ENCODE results near the gene TMEM9.

The TMEM9 gene

DNA sequence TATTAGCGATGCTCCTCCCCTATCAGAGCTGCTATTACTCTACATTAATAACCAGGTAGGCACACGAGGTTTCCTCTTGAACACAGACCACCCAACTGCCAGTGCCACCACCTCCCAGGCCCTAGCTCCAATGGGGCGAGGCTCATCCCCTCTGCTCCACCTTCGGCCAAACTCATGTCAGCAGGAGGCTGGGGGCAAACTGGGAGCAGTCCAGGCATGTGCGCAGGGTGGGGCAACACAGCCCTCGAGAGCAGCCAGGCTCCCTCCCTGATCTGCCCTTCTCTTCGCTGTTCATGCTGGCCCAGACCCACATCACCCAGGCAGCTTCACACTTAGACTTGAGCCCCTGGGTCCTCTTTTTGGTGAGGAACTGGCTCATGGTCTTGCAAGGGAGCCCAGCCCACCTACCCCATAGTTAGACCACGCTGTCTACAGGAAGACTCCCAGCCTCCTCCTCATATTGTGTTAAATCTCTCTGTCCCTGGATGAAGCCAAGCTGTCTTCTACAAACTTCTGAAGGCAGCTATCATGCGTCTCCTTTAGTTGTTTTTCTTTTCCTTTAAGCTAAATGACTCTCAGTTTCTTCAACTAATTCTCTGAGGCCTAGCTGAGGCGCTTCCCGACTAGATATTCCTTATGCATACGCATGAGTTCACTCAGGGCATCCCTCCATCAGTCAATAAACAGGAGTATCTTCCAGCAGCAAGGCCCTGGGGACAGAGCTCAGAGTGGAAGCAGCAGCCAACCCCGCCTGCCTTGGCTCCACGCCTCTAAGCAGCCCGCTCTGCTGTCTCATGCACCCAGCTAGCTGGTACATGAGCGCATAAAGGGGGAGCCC, 12.0 kb downstream of the TMEM9 start:
- no peak for TF ChIP-seq TEAD4 (IDR thresholded peaks at IDR 0.05)
- no peak for TF ChIP-seq TAF1 (IDR thresholded peaks at IDR 0.05; ENCODE audit: low read depth)
- TF ChIP-seq RAD21 (IDR thresholded peaks at IDR 0.05; ENCODE audit: low read depth), result no peak
- no peak for TF ChIP-seq TCF12 (IDR thresholded peaks at IDR 0.05; ENCODE audit: low read depth)
- TF ChIP-seq NFIC (IDR thresholded peaks at IDR 0.05), result no peak
- no peak for TF ChIP-seq EP300 (IDR thresholded peaks at IDR 0.05; ENCODE audit: borderline replicate concordance)
- no peak for TF ChIP-seq EGR1 (IDR thresholded peaks at IDR 0.05)
- TF ChIP-seq, protein P1, sequence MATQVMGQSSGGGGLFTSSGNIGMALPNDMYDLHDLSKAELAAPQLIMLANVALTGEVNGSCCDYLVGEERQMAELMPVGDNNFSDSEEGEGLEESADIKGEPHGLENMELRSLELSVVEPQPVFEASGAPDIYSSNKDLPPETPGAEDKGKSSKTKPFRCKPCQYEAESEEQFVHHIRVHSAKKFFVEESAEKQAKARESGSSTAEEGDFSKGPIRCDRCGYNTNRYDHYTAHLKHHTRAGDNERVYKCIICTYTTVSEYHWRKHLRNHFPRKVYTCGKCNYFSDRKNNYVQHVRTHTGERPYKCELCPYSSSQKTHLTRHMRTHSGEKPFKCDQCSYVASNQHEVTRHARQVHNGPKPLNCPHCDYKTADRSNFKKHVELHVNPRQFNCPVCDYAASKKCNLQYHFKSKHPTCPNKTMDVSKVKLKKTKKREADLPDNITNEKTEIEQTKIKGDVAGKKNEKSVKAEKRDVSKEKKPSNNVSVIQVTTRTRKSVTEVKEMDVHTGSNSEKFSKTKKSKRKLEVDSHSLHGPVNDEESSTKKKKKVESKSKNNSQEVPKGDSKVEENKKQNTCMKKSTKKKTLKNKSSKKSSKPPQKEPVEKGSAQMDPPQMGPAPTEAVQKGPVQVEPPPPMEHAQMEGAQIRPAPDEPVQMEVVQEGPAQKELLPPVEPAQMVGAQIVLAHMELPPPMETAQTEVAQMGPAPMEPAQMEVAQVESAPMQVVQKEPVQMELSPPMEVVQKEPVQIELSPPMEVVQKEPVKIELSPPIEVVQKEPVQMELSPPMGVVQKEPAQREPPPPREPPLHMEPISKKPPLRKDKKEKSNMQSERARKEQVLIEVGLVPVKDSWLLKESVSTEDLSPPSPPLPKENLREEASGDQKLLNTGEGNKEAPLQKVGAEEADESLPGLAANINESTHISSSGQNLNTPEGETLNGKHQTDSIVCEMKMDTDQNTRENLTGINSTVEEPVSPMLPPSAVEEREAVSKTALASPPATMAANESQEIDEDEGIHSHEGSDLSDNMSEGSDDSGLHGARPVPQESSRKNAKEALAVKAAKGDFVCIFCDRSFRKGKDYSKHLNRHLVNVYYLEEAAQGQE (IDR thresholded peaks at IDR 0.05; ENCODE audit: low read depth), result no peak
- TF ChIP-seq ZBTB7A (IDR thresholded peaks at IDR 0.05; ENCODE audit: low read depth), result no peak
- TF ChIP-seq CEBPB (IDR thresholded peaks at IDR 0.05), result no peak
- TF ChIP-seq, protein P2, sequence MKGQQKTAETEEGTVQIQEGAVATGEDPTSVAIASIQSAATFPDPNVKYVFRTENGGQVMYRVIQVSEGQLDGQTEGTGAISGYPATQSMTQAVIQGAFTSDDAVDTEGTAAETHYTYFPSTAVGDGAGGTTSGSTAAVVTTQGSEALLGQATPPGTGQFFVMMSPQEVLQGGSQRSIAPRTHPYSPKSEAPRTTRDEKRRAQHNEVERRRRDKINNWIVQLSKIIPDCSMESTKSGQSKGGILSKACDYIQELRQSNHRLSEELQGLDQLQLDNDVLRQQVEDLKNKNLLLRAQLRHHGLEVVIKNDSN (IDR thresholded peaks at IDR 0.05), result no peak
- no peak for TF ChIP-seq FOXM1 (IDR thresholded peaks at IDR 0.05; ENCODE audit: borderline replicate concordance, low read depth)
- TF ChIP-seq, protein P3, sequence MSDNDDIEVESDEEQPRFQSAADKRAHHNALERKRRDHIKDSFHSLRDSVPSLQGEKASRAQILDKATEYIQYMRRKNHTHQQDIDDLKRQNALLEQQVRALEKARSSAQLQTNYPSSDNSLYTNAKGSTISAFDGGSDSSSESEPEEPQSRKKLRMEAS (IDR thresholded peaks at IDR 0.05), result no peak
- no peak for TF ChIP-seq YY1 (IDR thresholded peaks at IDR 0.05; ENCODE audit: low read depth)
- TF ChIP-seq CREB1 (IDR thresholded peaks at IDR 0.05; ENCODE audit: low read depth), result no peak

DNA sequence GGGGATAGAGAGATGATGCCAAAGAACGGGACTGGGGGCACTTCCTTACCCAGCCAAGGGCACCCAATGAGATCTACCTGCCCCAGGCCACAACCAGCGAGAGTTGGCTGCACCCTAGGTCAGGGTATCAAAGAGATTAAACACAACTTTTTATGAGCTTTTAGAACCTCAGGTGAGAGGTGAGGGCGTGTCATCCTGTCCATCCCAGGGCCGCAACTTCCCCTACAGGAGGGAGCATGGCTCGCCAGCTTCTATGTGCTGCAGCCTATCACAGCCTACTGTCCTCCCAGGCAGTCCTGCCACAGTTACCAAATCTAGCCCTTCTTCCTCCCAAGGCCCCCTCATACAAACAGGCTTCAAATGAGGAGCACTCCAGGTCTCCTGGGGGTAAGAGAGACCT, 12.9 kb downstream of the TMEM9 start:
- TF ChIP-seq TAF1 (IDR thresholded peaks at IDR 0.05; ENCODE audit: low read depth), result no peak

DNA sequence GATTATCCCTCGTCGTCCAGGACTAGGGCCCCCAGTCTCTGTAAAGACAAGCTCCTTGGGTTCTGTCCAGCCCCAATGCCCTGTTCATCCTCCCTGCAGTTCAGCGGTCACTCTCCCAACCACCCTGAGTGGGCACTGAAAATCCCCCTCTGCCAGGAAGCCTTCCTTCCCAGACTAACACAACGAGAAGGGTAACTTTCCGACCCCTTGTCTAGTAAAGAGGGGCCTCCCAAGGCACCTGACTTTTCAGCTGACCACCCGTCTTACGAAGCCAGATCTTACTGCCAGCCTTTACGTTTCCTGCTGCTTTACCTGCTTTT, 13.4 kb downstream of the TMEM9 start:
- TF ChIP-seq CEBPB (IDR thresholded peaks at IDR 0.05), result no peak
- TF ChIP-seq, protein P1 (IDR thresholded peaks at IDR 0.05; ENCODE audit: low read depth), result no peak
- no peak for TF ChIP-seq EP300 (IDR thresholded peaks at IDR 0.05; ENCODE audit: borderline replicate concordance)
- TF ChIP-seq, protein P2 (IDR thresholded peaks at IDR 0.05), result no peak
- TF ChIP-seq NFIC (IDR thresholded peaks at IDR 0.05), result no peak
- TF ChIP-seq YY1 (IDR thresholded peaks at IDR 0.05; ENCODE audit: low read depth), result no peak

DNA sequence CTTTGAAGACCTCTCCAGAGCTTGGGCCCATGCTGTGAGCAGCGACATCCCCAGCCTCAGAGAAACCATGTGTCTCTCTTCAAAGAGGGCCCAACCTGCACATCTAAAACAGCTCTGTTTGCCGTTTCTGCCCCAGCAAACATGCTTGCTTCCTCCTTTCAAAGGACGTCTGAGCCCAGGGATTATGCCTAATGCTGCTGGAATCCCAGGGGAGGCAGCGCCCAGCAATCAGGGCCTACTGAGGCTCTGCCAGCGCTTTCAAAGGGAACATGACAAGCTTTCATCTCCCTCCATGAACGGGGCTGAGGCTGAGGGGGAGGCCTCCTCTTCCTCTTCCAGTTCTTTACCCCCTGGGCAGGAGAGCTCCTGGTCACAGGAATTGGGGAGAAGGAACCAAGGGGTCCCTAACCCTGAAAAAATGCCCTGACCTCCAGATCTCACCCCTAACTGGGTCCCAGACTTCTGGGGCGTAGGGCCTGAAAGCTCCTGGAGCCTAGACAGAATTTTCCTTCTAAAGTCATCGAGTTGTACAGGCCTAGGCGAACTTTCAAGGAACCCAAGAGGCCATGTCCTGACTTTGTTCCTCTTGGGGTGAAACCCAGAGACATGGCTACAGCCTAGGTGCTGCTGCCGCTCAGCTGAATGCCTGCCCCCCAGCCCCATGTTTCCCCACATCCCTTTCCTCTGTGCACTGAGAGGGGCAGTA, 13.9 kb downstream of the TMEM9 start:
- no peak for TF ChIP-seq YY1 (IDR thresholded peaks at IDR 0.05; ENCODE audit: low read depth)
- TF ChIP-seq TEAD4 (IDR thresholded peaks at IDR 0.05), result no peak
- no peak for TF ChIP-seq FOXM1 (IDR thresholded peaks at IDR 0.05; ENCODE audit: borderline replicate concordance, low read depth)

DNA sequence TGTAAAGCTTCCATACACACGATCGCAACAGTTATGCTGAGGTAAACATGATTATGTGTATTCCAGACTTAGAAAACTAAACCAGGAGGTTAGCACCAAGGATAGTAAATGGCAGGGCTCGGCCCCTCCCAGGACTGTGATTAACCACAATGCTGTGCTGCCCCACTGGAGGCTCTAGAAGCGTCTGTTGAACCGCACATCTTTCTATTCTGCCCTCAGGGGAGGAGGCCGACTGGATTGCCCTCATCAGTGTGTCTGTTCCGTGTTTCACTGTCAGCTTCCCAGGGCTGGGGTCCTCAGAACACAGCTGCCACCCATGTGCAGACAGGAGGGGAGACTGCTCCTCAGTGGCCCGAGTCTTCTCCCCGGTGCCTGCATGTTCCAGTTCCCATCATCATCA, 14.5 kb downstream of the TMEM9 start:
- TF ChIP-seq ZBTB7A (IDR thresholded peaks at IDR 0.05; ENCODE audit: low read depth) (no peak), TAF1 (IDR thresholded peaks at IDR 0.05; ENCODE audit: low read depth) (no peak), FOXM1 (IDR thresholded peaks at IDR 0.05; ENCODE audit: borderline replicate concordance, low read depth) (no peak), NFIC (IDR thresholded peaks at IDR 0.05) (no peak), TCF12 (IDR thresholded peaks at IDR 0.05; ENCODE audit: low read depth) (no peak), YY1 (IDR thresholded peaks at IDR 0.05; ENCODE audit: low read depth) (no peak), EP300 (IDR thresholded peaks at IDR 0.05; ENCODE audit: borderline replicate concordance) (no peak), CREB1 (IDR thresholded peaks at IDR 0.05; ENCODE audit: low read depth) (no peak), CEBPB (IDR thresholded peaks at IDR 0.05) (no peak), TEAD4 (IDR thresholded peaks at IDR 0.05) (no peak), RAD21 (IDR thresholded peaks at IDR 0.05; ENCODE audit: low read depth) (no peak)
- TF ChIP-seq, protein P1 (IDR thresholded peaks at IDR 0.05; ENCODE audit: low read depth), result no peak
- TF ChIP-seq, protein P2 (IDR thresholded peaks at IDR 0.05), result no peak

Data from Ishikawa (cell line).